IPS-20b (cell line): ENCODE data around the gene NFS1.
"Not testable (repeated sequence)": the region's sequence is repeated elsewhere in the genome, so short reads cannot be mapped to it uniquely, and the experiment has no call there.

Experiments
- H3K27ac ChIP-seq: one replicate; pipeline ENCODE4 v1.5.1; 2013; ENCODE audit warnings: low read length
- H3K27me3 ChIP-seq: 2 replicates; pipeline ENCODE4 v1.6.1; 2013; ENCODE audit warnings: mild to moderate bottlenecking, low read length, inconsistent platforms; ENCODE audit not compliant: insufficient read depth
- H3K36me3 ChIP-seq: 2 replicates; pipeline ENCODE4 v1.6.1; 2013; ENCODE audit warnings: low read depth, mild to moderate bottlenecking, inconsistent platforms, low read length, moderate library complexity; ENCODE audit not compliant: insufficient read depth
- H3K4me1 ChIP-seq: 2 replicates; pipeline ENCODE4 v1.6.1; 2013; ENCODE audit warnings: mild to moderate bottlenecking, control low read depth, inconsistent platforms, low read length, moderate library complexity; ENCODE audit not compliant: insufficient read depth
- H3K4me3 ChIP-seq: 2 replicates; pipeline ENCODE4 v1.5.1; 2013; ENCODE audit warnings: mild to moderate bottlenecking, low read length, inconsistent platforms
- H3K9ac ChIP-seq: 2 replicates; pipeline ENCODE4 v1.6.1; 2013; ENCODE audit warnings: low read depth, mild to moderate bottlenecking, inconsistent platforms, low read length, moderate library complexity
- H3K9me3 ChIP-seq: 2 replicates; pipeline ENCODE4 v1.6.1; 2013; ENCODE audit warnings: mild to moderate bottlenecking, low read depth, low read length, inconsistent platforms; ENCODE audit not compliant: insufficient read depth

NFS1 gene

GRCh38 chr20:35724321-35725230 is 25.4 kb upstream of the NFS1 start:
- peaks cover 99% of the 10 kb centered on the region for H3K36me3 ChIP-seq
- no peaks in the 10 kb centered on the region for H3K4me1 ChIP-seq
- H3K27ac ChIP-seq, result no peak overlapping the region
- H3K9me3 ChIP-seq, result no peaks in the 10 kb centered on the region
- no peak overlapping the region for H3K4me3 ChIP-seq
- H3K27me3 ChIP-seq, result no peaks in the 10 kb centered on the region
- no peak overlapping the region for H3K9ac ChIP-seq

- not testable (repeated sequence) for H3K4me3 ChIP-seq, H3K9ac ChIP-seq, H3K4me1 ChIP-seq, H3K9me3 ChIP-seq, H3K27me3 ChIP-seq, H3K27ac ChIP-seq
- H3K36me3 ChIP-seq, result peaks cover 99% of the 10 kb centered on the region
Measured at GRCh38 chr20:35723652-35724320, 24.6 kb upstream of the NFS1 start.

GRCh38 chr20:35723275-35723639 is 24.1 kb upstream of the NFS1 start:
- not testable (repeated sequence) for H3K4me3 ChIP-seq, H3K27ac ChIP-seq, H3K9ac ChIP-seq, H3K9me3 ChIP-seq, H3K27me3 ChIP-seq, H3K4me1 ChIP-seq
- H3K36me3 ChIP-seq, result peaks cover 99% of the 10 kb centered on the region

- Histone ChIP-seq H3K4me1 (no peaks in the 10 kb centered on the region), H3K4me3 (no peak overlapping the region), H3K27me3 (no peaks in the 10 kb centered on the region), H3K36me3 (peaks cover 100% of the 10 kb centered on the region), H3K9me3 (no peaks in the 10 kb centered on the region), H3K9ac (no peak overlapping the region), H3K27ac (no peak overlapping the region)
Measured at GRCh38 chr20:35721621-35722020, 22.5 kb upstream of the NFS1 start.

- no peaks in the 10 kb centered on the region for H3K4me1 ChIP-seq
- no peak overlapping the region for H3K9ac ChIP-seq
- peaks cover 100% of the 10 kb centered on the region for H3K36me3 ChIP-seq
- no peaks in the 10 kb centered on the region for H3K27me3 ChIP-seq
- no peak overlapping the region for H3K27ac ChIP-seq
- H3K9me3 ChIP-seq, result no peaks in the 10 kb centered on the region
- H3K4me3 ChIP-seq, result no peak overlapping the region
Measured at GRCh38 chr20:35721219-35721618, 22.1 kb upstream of the NFS1 start.

- Histone ChIP-seq H3K4me1 (no peaks in the 10 kb centered on the region), H3K36me3 (peaks cover 100% of the 10 kb centered on the region), H3K9me3 (no peaks in the 10 kb centered on the region), H3K27me3 (no peaks in the 10 kb centered on the region), H3K4me3 (no peak overlapping the region), H3K27ac (no peak overlapping the region), H3K9ac (no peak overlapping the region)
Measured at GRCh38 chr20:35720165-35721123, 21.3 kb upstream of the NFS1 start.

GRCh38 chr20:35719717-35720116 is 20.6 kb upstream of the NFS1 start:
- Histone ChIP-seq H3K4me1 (no peaks in the 10 kb centered on the region), H3K9me3 (no peaks in the 10 kb centered on the region), H3K27me3 (no peaks in the 10 kb centered on the region), H3K9ac (no peak overlapping the region), H3K36me3 (peaks cover 100% of the 10 kb centered on the region), H3K4me3 (no peak overlapping the region), H3K27ac (no peak overlapping the region)

GRCh38 chr20:35718972-35719635 is 20.0 kb upstream of the NFS1 start:
- no peak overlapping the region for H3K9ac ChIP-seq
- no peak overlapping the region for H3K27ac ChIP-seq
- peaks cover 100% of the 10 kb centered on the region for H3K36me3 ChIP-seq

GRCh38 chr20:35718321-35718720 is 19.2 kb upstream of the NFS1 start:
- not testable (repeated sequence) for H3K9ac ChIP-seq, H3K27ac ChIP-seq
- H3K36me3 ChIP-seq, result peaks cover 100% of the 10 kb centered on the region

More at GRCh38 chr20:35718972-35719635, 20.0 kb upstream of the NFS1 start:
- Histone ChIP-seq H3K27me3 (no peaks in the 10 kb centered on the region), H3K4me3 (no peak overlapping the region), H3K9me3 (no peaks in the 10 kb centered on the region), H3K4me1 (no peaks in the 10 kb centered on the region)

GRCh38 chr20:35716330-35716729 is 17.2 kb upstream of the NFS1 start:
- peaks cover 100% of the 10 kb centered on the region for H3K36me3 ChIP-seq
- H3K27me3 ChIP-seq, result no peaks in the 10 kb centered on the region
- H3K27ac ChIP-seq, result no peak overlapping the region
- no peaks in the 10 kb centered on the region for H3K9me3 ChIP-seq
- no peak overlapping the region for H3K9ac ChIP-seq
- no peak overlapping the region for H3K4me3 ChIP-seq
- no peaks in the 10 kb centered on the region for H3K4me1 ChIP-seq

More at GRCh38 chr20:35718321-35718720, 19.2 kb upstream of the NFS1 start:
- H3K9me3 ChIP-seq, H3K27me3 ChIP-seq, H3K4me1 ChIP-seq, H3K4me3 ChIP-seq: not testable (repeated sequence)

- Histone ChIP-seq H3K27ac (no peak overlapping the region), H3K9ac (no peak overlapping the region), H3K27me3 (no peaks in the 10 kb centered on the region), H3K36me3 (peaks cover 100% of the 10 kb centered on the region), H3K4me1 (no peaks in the 10 kb centered on the region), H3K9me3 (no peaks in the 10 kb centered on the region), H3K4me3 (no peak overlapping the region)
Measured at GRCh38 chr20:35715652-35716051, 16.5 kb upstream of the NFS1 start.
